SK-N-SH (cell line): ENCODE results near the gene CYBRD1. TPM values are rescaled to one million over a fixed set of nuclear protein-coding genes. Genes with fewer than 3 reads are reported as not detected.

Experiments
- CTCF ChIA-PET: fragments of 300-600, 350-600 bp; formaldehyde crosslinking; extraction: SDS; loops from one replicate; lab custom pipeline; 2021; lab: Yijun Ruan, JAX
- POLR2A ChIA-PET: fragments of 350-600 bp; sonication (Branson Sonifier 250); formaldehyde crosslinking; extraction: SDS; loops from one replicate; lab custom pipeline; 2020; ENCODE audit warnings: antibody characterized with exemption, inconsistent platforms; lab: Yijun Ruan, JAX
- DNase-seq: peaks from one replicate; pipeline ENCODE4 v3.0.0; 2012
- H2AFZ ChIP-seq: fragments of 200-600 bp; sonication (generic); 2 replicates; pipeline ENCODE4 v1.8.1; 2016; ENCODE audit warnings: antibody characterized with exemption, mild to moderate bottlenecking, low read depth
- H3F3A ChIP-seq: fragments of 200-600 bp; sonication (generic); replicated peaks from 2 replicates; pipeline ENCODE3; 2016; ENCODE audit warnings: antibody characterized with exemption, mild to moderate bottlenecking; ENCODE audit not compliant: insufficient read depth
- H3K27ac ChIP-seq, 2 experiments: fragments of 200-500 bp in 1 of 2; fragments of 200-600 bp in 1 of 2; sonication (Bioruptor generic) in 1 of 2; sonication (generic), shearing (Covaris generic) in 1 of 2; 2 replicates each; pipeline versions ENCODE4 v1.5.1 to v1.6.1; 2014 to 2016; ENCODE audit warnings: low read depth in 2 of 2, inconsistent platforms in 1 of 2, low read length in 1 of 2, mild to moderate bottlenecking in 1 of 2, mixed read lengths in 1 of 2
- H3K27me3 ChIP-seq: fragments of 200-600 bp; sonication (generic), shearing (Covaris generic); 2 replicates; pipeline ENCODE4 v1.6.1; 2016; ENCODE audit warnings: mixed run types; ENCODE audit not compliant: insufficient read depth
- H3K36me3 ChIP-seq, 2 experiments: fragments of 200-500 bp in 1 of 2; fragments of 200-600 bp in 1 of 2; sonication (Bioruptor generic) in 1 of 2; sonication (generic) in 1 of 2; replicated peaks in 1 of 2; 2 replicates each; pipeline versions ENCODE3 to v1.5.1; 2014 to 2016; ENCODE audit warnings: low read length in 1 of 2, mild to moderate bottlenecking in 1 of 2; ENCODE audit not compliant: insufficient read depth in 2 of 2, control insufficient read depth in 1 of 2
- H3K4me1 ChIP-seq, 2 experiments: fragments of 200-500 bp in 1 of 2; fragments of 200-600 bp in 1 of 2; sonication (Bioruptor generic) in 1 of 2; sonication (generic), shearing (Covaris generic) in 1 of 2; 2 replicates each; pipeline versions ENCODE4 v1.5.1 to v1.6.1; 2014 to 2016; ENCODE audit warnings: low read depth in 1 of 2, low read length in 1 of 2, mixed run types in 1 of 2; ENCODE audit not compliant: insufficient read depth in 2 of 2, control insufficient read depth in 1 of 2
- H3K4me2 ChIP-seq: fragments of 200-600 bp; sonication (generic), shearing (Covaris generic); 2 replicates; pipeline ENCODE4 v1.6.1; 2017; ENCODE audit warnings: mixed run types
- H3K4me3 ChIP-seq, 2 experiments: fragments of 200-500 bp in 1 of 2; fragments of 200-600 bp in 1 of 2; sonication (Bioruptor generic) in 1 of 2; sonication (generic), shearing (Covaris generic) in 1 of 2; 2 replicates each; pipeline versions ENCODE4 v1.5.1 to v1.8.1; 2014 to 2016; ENCODE audit warnings: low read depth in 2 of 2, inconsistent platforms in 1 of 2, low read length in 1 of 2, mild to moderate bottlenecking in 1 of 2, mixed read lengths in 1 of 2, moderate library complexity in 1 of 2
- H3K79me2 ChIP-seq: fragments of 200-600 bp; sonication (generic); 2 replicates; pipeline ENCODE4 v1.8.1; 2017; ENCODE audit warnings: mild to moderate bottlenecking; ENCODE audit not compliant: insufficient read depth
- H3K9ac ChIP-seq: fragments of 200-600 bp; sonication (generic); 2 replicates; pipeline ENCODE4 v1.6.1; 2017; ENCODE audit warnings: mixed run types
- H3K9me2 ChIP-seq: fragments of 200-600 bp; sonication (generic); 2 replicates; pipeline ENCODE4 v1.6.1; 2017; ENCODE audit warnings: mixed run types
- H3K9me3 ChIP-seq: fragments of 200-600 bp; sonication (generic); 2 replicates; pipeline ENCODE4 v1.6.1; 2017; ENCODE audit warnings: mixed run types, mild to moderate bottlenecking, moderate library complexity
- H4K20me1 ChIP-seq: fragments of 200-600 bp; sonication (generic); 2 replicates; pipeline ENCODE4 v1.6.1; 2017; ENCODE audit warnings: mild to moderate bottlenecking, mixed run types; ENCODE audit not compliant: insufficient read depth
- CHD2 ChIP-seq: fragments of 150-350 bp; IDR thresholded peaks from 2 replicates; pipeline ENCODE4 v1.6.1; 2018; ENCODE audit warnings: low read length; ENCODE audit not compliant: partially characterized antibody
- CTCF ChIP-seq: fragments of 200-600 bp; sonication (generic); IDR thresholded peaks from 2 replicates; pipeline ENCODE4 v1.6.1; 2017; ENCODE audit warnings: antibody characterized with exemption, mild to moderate bottlenecking, moderate library complexity
- ELF1 ChIP-seq: IDR thresholded peaks from 2 replicates; pipeline ENCODE4 v1.4.0; 2012
- FOXJ3 ChIP-seq: sonication (generic); formaldehyde crosslinking; IDR thresholded peaks from 2 replicates; pipeline ENCODE4 v1.5.1; 2020; ENCODE audit warnings: mild to moderate bottlenecking, missing genetic modification reagents
- FOXM1 ChIP-seq: IDR thresholded peaks from 2 replicates; pipeline ENCODE4 v1.4.0; 2012; ENCODE audit warnings: low read depth, mild to moderate bottlenecking
- GABPA ChIP-seq: IDR thresholded peaks from 2 replicates; pipeline ENCODE4 v1.4.0; 2012; ENCODE audit warnings: low read depth, mild to moderate bottlenecking
- GATA2 ChIP-seq: sonication (generic); formaldehyde crosslinking; IDR thresholded peaks from 2 replicates; pipeline ENCODE4 v1.5.0; 2020; ENCODE audit warnings: mild to moderate bottlenecking, missing genetic modification reagents
- JUND ChIP-seq: IDR thresholded peaks from 2 replicates; pipeline ENCODE4 v1.4.0; 2012
- MXI1 ChIP-seq: IDR thresholded peaks from 2 replicates; pipeline ENCODE4 v1.6.1; 2012; ENCODE audit warnings: mild to moderate bottlenecking, low read depth, low read length, improper control_type of control experiment
- RAD21 ChIP-seq: IDR thresholded peaks from 2 replicates; pipeline ENCODE4 v1.6.1; 2012; ENCODE audit warnings: mild to moderate bottlenecking, low read length
- RCOR1 ChIP-seq: fragments of 150-350 bp; IDR thresholded peaks from 2 replicates; pipeline ENCODE4 v1.6.1; 2017; ENCODE audit warnings: antibody characterized with exemption, low read length
- RFX5 ChIP-seq: IDR thresholded peaks from 2 replicates; pipeline ENCODE4 v1.6.1; 2012; ENCODE audit warnings: mild to moderate bottlenecking, improper control_type of control experiment, low read length
- RXRA ChIP-seq: IDR thresholded peaks from 2 replicates; pipeline ENCODE4 v1.4.0; 2012; ENCODE audit warnings: low read depth, mild to moderate bottlenecking, borderline replicate concordance
- SIN3A ChIP-seq: IDR thresholded peaks from 2 replicates; pipeline ENCODE4 v1.6.1; 2012; ENCODE audit warnings: low read depth, mild to moderate bottlenecking, low read length, moderate library complexity, borderline replicate concordance
- TEAD4 ChIP-seq: IDR thresholded peaks from 2 replicates; pipeline ENCODE4 v1.4.0; 2012; ENCODE audit warnings: mild to moderate bottlenecking, borderline replicate concordance; ENCODE audit not compliant: insufficient read depth
- YY1 ChIP-seq: IDR thresholded peaks from 2 replicates; pipeline ENCODE4 v1.4.0; 2012; ENCODE audit warnings: low read depth, mild to moderate bottlenecking
- WGBS: methylation state at CpG from one replicate; pipeline ENCODE4 v1.1.6; 2017; ENCODE audit warnings: low lambda C conversion rate; 5-methylcytosine and 5-hydroxymethylcytosine counted together
- polyA plus RNA-seq, 3 experiments: library from polyadenylated mRNA; depleted of rRNA; stranded (reverse); fragments of >200 nt; gene quantifications; 2 replicates each; pipeline ENCODE4 v1.2.3, GENCODE V29; 2012
- TF ChIP-seq, protein P1 (sequence below): IDR thresholded peaks from 2 replicates; pipeline ENCODE4 v1.6.1; 2012; ENCODE audit warnings: mild to moderate bottlenecking, low read depth, low read length, moderate library complexity
- TF ChIP-seq, protein P2 (sequence below): fragments of 150-350 bp; IDR thresholded peaks from 2 replicates; pipeline ENCODE4 v1.6.1; 2016; ENCODE audit warnings: mild to moderate bottlenecking, low read depth, low read length
- TF ChIP-seq, protein P3 (sequence below): IDR thresholded peaks from 2 replicates; pipeline ENCODE4 v1.4.0; 2012; ENCODE audit warnings: low read depth, borderline replicate concordance

CYBRD1 gene
- polyA plus RNA-seq, 1 of the 3 experiments (the other 2 are of a cell fraction), result 21.1 TPM

GRCh38 chr2:171564463-171564862 is 42.2 kb downstream of the CYBRD1 start:
- Histone ChIP-seq H3K4me1 (no peaks in the 10 kb centered on the region), H3K9me2 (no peaks in the 10 kb centered on the region), H3K27ac (no peak overlapping the region), H3F3A (no peaks in the 10 kb centered on the region), H3K9me3 (no peaks in the 10 kb centered on the region), H3K4me3 (no peak overlapping the region), H3K27me3 (no peaks in the 10 kb centered on the region), H3K79me2 (no peaks in the 10 kb centered on the region), H4K20me1 (no peaks in the 10 kb centered on the region), H3K9ac (no peak overlapping the region), H2AFZ (no peak overlapping the region), H3K36me3 (no peaks in the 10 kb centered on the region), H3K4me2 (no peak overlapping the region)
- TF ChIP-seq RAD21 (no peak), CHD2 (no peak), ELF1 (no peak), RXRA (no peak), YY1 (no peak), RCOR1 (peak; percentile 9; the same call in 1 of the 2 replicates), GATA2 (CRISPR knock-in tag) (peak; percentile 39; the same call in 1 of the 2 replicates), SIN3A (no peak), RFX5 (no peak), FOXM1 (no peak), FOXJ3 (CRISPR knock-in tag) (no peak), GABPA (no peak)
- TF ChIP-seq, protein P1, sequence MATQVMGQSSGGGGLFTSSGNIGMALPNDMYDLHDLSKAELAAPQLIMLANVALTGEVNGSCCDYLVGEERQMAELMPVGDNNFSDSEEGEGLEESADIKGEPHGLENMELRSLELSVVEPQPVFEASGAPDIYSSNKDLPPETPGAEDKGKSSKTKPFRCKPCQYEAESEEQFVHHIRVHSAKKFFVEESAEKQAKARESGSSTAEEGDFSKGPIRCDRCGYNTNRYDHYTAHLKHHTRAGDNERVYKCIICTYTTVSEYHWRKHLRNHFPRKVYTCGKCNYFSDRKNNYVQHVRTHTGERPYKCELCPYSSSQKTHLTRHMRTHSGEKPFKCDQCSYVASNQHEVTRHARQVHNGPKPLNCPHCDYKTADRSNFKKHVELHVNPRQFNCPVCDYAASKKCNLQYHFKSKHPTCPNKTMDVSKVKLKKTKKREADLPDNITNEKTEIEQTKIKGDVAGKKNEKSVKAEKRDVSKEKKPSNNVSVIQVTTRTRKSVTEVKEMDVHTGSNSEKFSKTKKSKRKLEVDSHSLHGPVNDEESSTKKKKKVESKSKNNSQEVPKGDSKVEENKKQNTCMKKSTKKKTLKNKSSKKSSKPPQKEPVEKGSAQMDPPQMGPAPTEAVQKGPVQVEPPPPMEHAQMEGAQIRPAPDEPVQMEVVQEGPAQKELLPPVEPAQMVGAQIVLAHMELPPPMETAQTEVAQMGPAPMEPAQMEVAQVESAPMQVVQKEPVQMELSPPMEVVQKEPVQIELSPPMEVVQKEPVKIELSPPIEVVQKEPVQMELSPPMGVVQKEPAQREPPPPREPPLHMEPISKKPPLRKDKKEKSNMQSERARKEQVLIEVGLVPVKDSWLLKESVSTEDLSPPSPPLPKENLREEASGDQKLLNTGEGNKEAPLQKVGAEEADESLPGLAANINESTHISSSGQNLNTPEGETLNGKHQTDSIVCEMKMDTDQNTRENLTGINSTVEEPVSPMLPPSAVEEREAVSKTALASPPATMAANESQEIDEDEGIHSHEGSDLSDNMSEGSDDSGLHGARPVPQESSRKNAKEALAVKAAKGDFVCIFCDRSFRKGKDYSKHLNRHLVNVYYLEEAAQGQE, result no peak
- TF ChIP-seq, protein P2, sequence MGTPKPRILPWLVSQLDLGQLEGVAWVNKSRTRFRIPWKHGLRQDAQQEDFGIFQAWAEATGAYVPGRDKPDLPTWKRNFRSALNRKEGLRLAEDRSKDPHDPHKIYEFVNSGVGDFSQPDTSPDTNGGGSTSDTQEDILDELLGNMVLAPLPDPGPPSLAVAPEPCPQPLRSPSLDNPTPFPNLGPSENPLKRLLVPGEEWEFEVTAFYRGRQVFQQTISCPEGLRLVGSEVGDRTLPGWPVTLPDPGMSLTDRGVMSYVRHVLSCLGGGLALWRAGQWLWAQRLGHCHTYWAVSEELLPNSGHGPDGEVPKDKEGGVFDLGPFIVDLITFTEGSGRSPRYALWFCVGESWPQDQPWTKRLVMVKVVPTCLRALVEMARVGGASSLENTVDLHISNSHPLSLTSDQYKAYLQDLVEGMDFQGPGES, result no peak
- DNase-seq, result peak; percentile 16
- 59% methylated on average over 5 of the region's 5 CpGs for WGBS
- ChIA-PET POLR2A (no interaction called here), CTCF (interaction anchor here (0.9 to 2.0 kb wide), 2 partner anchors 9 to 635 kb away, joined by 3 to 8 read pairs; partner anchors contain the start of gene GORASP2)

DNA sequence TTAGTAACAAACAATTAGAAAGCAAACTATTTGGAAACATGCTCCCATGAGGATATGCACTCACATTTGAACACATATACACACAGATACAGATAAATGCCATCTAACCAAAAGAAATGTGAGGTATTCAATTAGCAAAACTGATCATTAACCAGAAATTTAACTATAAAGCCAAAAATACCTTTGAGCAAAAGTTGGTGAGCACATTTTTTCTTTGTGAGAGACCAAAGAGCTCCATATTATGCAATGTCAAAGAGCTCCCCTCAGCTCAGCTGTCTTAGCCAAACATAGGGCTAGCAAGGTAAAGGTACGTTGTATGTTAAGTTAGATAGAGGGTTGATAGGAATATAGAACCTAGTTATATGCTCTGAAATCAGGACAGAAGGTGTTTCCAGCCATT is 43.8 kb downstream of the CYBRD1 start:
- H3K9me2 ChIP-seq, result no peaks in the 10 kb centered on the region
- no peaks in the 10 kb centered on the region for H4K20me1 ChIP-seq
- H3K9ac ChIP-seq, result no peak overlapping the region
- H3K9me3 ChIP-seq, result no peaks in the 10 kb centered on the region
- ChIA-PET POLR2A (no interaction called here), CTCF (interaction anchor here (1.2 to 2.0 kb wide), 4 partner anchors 8 to 140 kb away, joined by 3 to 8 read pairs (median 4); no protein-coding TSS in a partner anchor)
- no peaks in the 10 kb centered on the region for H3K79me2 ChIP-seq
- no peaks in the 10 kb centered on the region for H3K4me1 ChIP-seq
- H3K4me3 ChIP-seq, result no peak overlapping the region
- 19% methylated on average over 1 of the region's 1 CpG for WGBS
- no peak for DNase-seq
- H3K36me3 ChIP-seq, result no peaks in the 10 kb centered on the region
- no peaks in the 10 kb centered on the region for H3F3A ChIP-seq
- H2AFZ ChIP-seq, result no peak overlapping the region
- H3K27me3 ChIP-seq, result no peaks in the 10 kb centered on the region
- no peak overlapping the region for H3K27ac ChIP-seq
- no peak overlapping the region for H3K4me2 ChIP-seq
- no peak for TF ChIP-seq JUND
- TF ChIP-seq TEAD4, result no peak
- TF ChIP-seq, protein P3, sequence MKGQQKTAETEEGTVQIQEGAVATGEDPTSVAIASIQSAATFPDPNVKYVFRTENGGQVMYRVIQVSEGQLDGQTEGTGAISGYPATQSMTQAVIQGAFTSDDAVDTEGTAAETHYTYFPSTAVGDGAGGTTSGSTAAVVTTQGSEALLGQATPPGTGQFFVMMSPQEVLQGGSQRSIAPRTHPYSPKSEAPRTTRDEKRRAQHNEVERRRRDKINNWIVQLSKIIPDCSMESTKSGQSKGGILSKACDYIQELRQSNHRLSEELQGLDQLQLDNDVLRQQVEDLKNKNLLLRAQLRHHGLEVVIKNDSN, result no peak
- no peak for TF ChIP-seq MXI1
- no peak for TF ChIP-seq CTCF
- TF ChIP-seq, protein P1, result no peak
